ENCODE data around the gene GALT.

GALT gene

DNA sequence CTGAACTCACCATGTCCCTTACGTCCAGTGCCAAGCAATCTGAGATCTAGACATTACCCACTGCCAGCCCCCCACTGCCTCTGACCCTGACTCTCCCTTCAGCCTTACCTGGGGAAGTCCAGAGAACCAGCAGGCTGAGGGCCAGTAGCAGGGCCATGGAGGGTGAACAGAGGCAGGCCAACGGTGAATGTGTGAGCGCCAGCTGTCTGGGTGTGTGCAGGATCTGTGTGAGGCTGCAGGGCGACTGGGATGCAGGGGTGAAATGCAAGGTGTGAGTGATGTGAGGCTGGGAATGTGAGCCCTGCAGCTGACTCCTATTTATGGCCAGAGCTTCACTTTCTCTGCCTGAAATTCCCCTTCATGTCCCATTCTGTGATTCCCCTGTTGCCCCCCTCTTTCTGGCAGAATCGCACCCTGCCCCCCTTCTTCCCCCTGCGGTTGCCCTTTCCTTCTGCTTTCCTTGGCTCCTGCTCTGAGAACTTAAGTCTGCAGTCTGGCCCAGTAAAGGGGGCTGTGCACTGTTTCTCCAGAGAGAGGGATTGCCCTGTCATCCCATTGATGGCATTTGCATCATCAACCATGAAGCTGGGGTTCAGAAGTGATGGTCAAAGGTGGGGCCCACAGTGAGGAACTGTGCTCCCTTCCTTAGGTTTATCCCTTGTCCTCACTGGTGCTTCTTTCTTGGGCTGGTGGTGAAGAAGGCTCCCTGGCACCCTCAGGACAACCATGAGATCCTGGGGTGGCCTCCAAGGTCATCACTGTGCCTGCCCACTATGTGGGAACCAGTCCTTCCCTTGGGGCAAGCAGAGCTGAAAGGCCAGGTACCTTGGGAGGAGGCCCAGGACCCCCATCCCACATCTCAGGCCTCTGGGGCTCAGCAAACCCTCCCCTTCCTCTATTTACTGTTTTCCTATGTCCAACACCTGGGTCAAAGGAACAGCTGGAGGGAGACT is 44.8 kb downstream of the GALT start, which contains the start of gene CCL19:
Gene CCL19, minus strand, starts transcription at position 294 of the 953 bp plus-strand sequence. Its CDS starts 137 bp downstream, at position 157.
- H3K36me3 ChIP-seq (ENCODE audit: control insufficient read depth in 1 of 2, insufficient read depth in 2 of 2, low read length in 2 of 2), result no peaks in the 10 kb centered on the region
- H3K4me1 ChIP-seq (ENCODE audit: control insufficient read depth in 1 of 2, insufficient read depth in 2 of 2, low read length in 2 of 2), result peaks cover 8 to 12% of the 10 kb centered on the region in 2 donors
- no peak within 1 kb of the TSS for H3K9ac ChIP-seq (ENCODE audit: low read depth in 1 of 2, low read length in 2 of 2)
- H3K27me3 ChIP-seq (ENCODE audit: control insufficient read depth in 1 of 2, insufficient read depth in 2 of 2, low read length in 2 of 2), result no peaks in the 10 kb centered on the region
- no peaks in the 10 kb centered on the region for H3K9me3 ChIP-seq (ENCODE audit: control insufficient read depth in 1 of 2, low read length in 2 of 2)
- H3K27ac ChIP-seq (ENCODE audit: low read depth, low read length), result no peak within 1 kb of the TSS
- no peak within 1 kb of the TSS for H3K4me3 ChIP-seq (ENCODE audit: low read depth in 1 of 2, low read length in 2 of 2)

DNA sequence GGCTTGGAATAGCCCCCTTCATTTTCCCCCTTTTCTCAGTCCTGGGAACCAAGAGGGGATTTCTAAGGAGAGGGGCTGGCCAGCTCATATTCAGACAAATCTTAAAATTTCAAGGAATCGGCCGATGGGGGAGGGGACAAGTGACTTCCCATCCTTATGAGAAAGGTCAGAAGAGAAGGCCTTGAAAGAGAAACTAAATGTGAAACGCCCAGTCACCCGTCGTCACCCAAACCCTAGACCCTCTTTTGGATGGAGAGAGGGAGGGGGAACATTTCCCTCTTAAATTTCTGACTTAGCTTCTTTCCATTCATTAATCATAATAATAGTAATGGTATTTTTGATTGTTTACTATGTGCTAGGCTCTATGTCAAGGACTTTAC is 45.5 kb downstream of the GALT start:
- Histone ChIP-seq H3K27me3 (ENCODE audit: control insufficient read depth in 1 of 2, insufficient read depth in 2 of 2, low read length in 2 of 2) (no peaks in the 10 kb centered on the region), H3K36me3 (ENCODE audit: control insufficient read depth in 1 of 2, insufficient read depth in 2 of 2, low read length in 2 of 2) (no peaks in the 10 kb centered on the region), H3K27ac (ENCODE audit: low read depth, low read length) (no peak overlapping the region), H3K9me3 (ENCODE audit: control insufficient read depth in 1 of 2, low read length in 2 of 2) (no peaks in the 10 kb centered on the region), H3K4me1 (ENCODE audit: control insufficient read depth in 1 of 2, insufficient read depth in 2 of 2, low read length in 2 of 2) (peaks cover 8 to 12% of the 10 kb centered on the region in 2 donors), H3K4me3 (ENCODE audit: low read depth in 1 of 2, low read length in 2 of 2) (no peak overlapping the region), H3K9ac (ENCODE audit: low read depth in 1 of 2, low read length in 2 of 2) (no peak overlapping the region)

DNA sequence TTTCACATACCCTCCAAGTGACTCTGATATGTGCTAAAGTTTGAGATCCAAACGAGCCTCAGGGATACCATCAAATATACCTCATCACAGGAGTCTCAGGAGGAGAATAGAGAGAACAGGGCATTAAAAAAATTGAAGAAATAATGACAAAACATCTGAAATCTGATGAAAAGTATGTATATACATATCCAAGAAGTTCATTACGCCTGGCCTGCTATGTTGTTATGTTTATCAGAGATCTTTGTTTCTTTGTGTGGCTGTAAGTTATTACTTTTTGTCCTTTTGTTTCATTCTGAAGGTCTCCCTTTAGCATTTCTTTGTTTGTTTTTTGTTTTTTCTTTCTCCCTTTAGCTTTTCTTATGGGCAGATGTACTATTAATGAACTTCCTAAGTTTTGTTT is 47.1 kb downstream of the GALT start:
- no peak overlapping the region for H3K9ac ChIP-seq (ENCODE audit: low read depth in 1 of 2, low read length in 2 of 2)

DNA sequence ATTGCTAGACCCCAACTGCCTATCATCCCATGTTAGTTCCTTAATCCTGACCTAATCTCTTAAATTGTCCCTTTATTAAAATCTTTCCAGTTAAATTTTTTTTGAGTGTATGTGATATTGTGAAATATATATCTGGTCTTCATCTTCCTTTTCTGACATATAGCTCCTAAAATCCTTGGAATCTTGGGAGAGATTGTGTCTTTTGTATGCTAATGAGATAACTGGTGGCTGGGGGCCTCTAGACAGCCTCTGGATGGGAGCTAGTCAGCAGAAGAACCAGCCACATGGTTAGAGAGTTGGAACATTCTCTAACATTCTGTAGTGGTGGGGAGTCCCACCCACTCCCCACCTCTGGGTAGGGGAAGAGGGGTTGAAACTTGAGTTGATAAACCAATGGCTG is 48.3 kb downstream of the GALT start:
- Histone ChIP-seq H3K4me3 (ENCODE audit: low read depth in 1 of 2, low read length in 2 of 2) (no peak overlapping the region), H3K27me3 (ENCODE audit: control insufficient read depth in 1 of 2, insufficient read depth in 2 of 2, low read length in 2 of 2) (no peaks in the 10 kb centered on the region), H3K36me3 (ENCODE audit: control insufficient read depth in 1 of 2, insufficient read depth in 2 of 2, low read length in 2 of 2) (no peaks in the 10 kb centered on the region), H3K9me3 (ENCODE audit: control insufficient read depth in 1 of 2, low read length in 2 of 2) (no peaks in the 10 kb centered on the region), H3K27ac (ENCODE audit: low read depth, low read length) (no peak overlapping the region), H3K9ac (ENCODE audit: low read depth in 1 of 2, low read length in 2 of 2) (no peak overlapping the region), H3K4me1 (ENCODE audit: control insufficient read depth in 1 of 2, insufficient read depth in 2 of 2, low read length in 2 of 2) (peaks cover under 1 to 2% of the 10 kb centered on the region in 2 donors)

More for the DNA sequence above, 47.1 kb downstream of the GALT start:
- Histone ChIP-seq H3K4me3 (ENCODE audit: low read depth in 1 of 2, low read length in 2 of 2) (no peak overlapping the region), H3K36me3 (ENCODE audit: control insufficient read depth in 1 of 2, insufficient read depth in 2 of 2, low read length in 2 of 2) (no peaks in the 10 kb centered on the region), H3K27ac (ENCODE audit: low read depth, low read length) (no peak overlapping the region), H3K4me1 (ENCODE audit: control insufficient read depth in 1 of 2, insufficient read depth in 2 of 2, low read length in 2 of 2) (peaks cover 8 to 9% of the 10 kb centered on the region in 2 donors), H3K9me3 (ENCODE audit: control insufficient read depth in 1 of 2, low read length in 2 of 2) (no peaks in the 10 kb centered on the region), H3K27me3 (ENCODE audit: control insufficient read depth in 1 of 2, insufficient read depth in 2 of 2, low read length in 2 of 2) (no peaks in the 10 kb centered on the region)
